HepG2 (cell line): Measurements from ENCODE around the gene TMEFF2.

Source experiments
- ELF4 ChIP-seq: sonication (generic); formaldehyde crosslinking; IDR thresholded peaks from 2 replicates; pipeline ENCODE4 v1.5.0; 2020; ENCODE audit warnings: missing genetic modification reagents, mild to moderate bottlenecking, moderate library complexity, borderline replicate concordance
- ZNF18 ChIP-seq: sonication (generic); formaldehyde crosslinking; IDR thresholded peaks from 2 replicates; pipeline ENCODE4 v1.8.0; 2022; ENCODE audit warnings: mild to moderate bottlenecking, missing genetic modification reagents; ENCODE audit not compliant: insufficient replicate concordance
- TF ChIP-seq, protein P1 (sequence below): sonication (generic); formaldehyde crosslinking; IDR thresholded peaks from 2 replicates; pipeline ENCODE4 v1.5.0; 2020; ENCODE audit warnings: mild to moderate bottlenecking, missing genetic modification reagents, moderate library complexity
- TF ChIP-seq, protein P2 (sequence below): IDR thresholded peaks from 2 replicates; pipeline ENCODE4 v1.6.1; 2016; ENCODE audit warnings: missing compliant biosample characterization, missing genetic modification reagents, borderline replicate concordance

GRCh38 chr2:192067631-192068030, 127.1 kb downstream of the TMEFF2 start:
- TF ChIP-seq, protein P1, sequence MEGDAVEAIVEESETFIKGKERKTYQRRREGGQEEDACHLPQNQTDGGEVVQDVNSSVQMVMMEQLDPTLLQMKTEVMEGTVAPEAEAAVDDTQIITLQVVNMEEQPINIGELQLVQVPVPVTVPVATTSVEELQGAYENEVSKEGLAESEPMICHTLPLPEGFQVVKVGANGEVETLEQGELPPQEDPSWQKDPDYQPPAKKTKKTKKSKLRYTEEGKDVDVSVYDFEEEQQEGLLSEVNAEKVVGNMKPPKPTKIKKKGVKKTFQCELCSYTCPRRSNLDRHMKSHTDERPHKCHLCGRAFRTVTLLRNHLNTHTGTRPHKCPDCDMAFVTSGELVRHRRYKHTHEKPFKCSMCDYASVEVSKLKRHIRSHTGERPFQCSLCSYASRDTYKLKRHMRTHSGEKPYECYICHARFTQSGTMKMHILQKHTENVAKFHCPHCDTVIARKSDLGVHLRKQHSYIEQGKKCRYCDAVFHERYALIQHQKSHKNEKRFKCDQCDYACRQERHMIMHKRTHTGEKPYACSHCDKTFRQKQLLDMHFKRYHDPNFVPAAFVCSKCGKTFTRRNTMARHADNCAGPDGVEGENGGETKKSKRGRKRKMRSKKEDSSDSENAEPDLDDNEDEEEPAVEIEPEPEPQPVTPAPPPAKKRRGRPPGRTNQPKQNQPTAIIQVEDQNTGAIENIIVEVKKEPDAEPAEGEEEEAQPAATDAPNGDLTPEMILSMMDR (CRISPR knock-in tag) = no peak
- TF ChIP-seq ELF4 (no peak), ZNF18 (CRISPR knock-in tag) (no peak)
- TF ChIP-seq, protein P2, sequence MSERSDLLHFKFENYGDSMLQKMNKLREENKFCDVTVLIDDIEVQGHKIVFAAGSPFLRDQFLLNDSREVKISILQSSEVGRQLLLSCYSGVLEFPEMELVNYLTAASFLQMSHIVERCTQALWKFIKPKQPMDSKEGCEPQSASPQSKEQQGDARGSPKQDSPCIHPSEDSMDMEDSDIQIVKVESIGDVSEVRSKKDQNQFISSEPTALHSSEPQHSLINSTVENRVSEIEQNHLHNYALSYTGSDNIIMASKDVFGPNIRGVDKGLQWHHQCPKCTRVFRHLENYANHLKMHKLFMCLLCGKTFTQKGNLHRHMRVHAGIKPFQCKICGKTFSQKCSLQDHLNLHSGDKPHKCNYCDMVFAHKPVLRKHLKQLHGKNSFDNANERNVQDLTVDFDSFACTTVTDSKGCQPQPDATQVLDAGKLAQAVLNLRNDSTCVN = no peak
